K562 (cell line): Measurements from ENCODE around the gene MTOR. TPM values are rescaled to one million over a fixed set of nuclear protein-coding genes. Genes with fewer than 3 reads are reported as not detected.

Source experiments
- ATAC-seq: fragments of 200-7000 bp; cut with Tn5 transposase; 3 replicates; pipeline ENCODE4 v1.9.1; 2020; ENCODE audit warnings: moderate library complexity
- BruUV-seq: library from RNA; stranded (reverse); fragments of 400-500 nt; replicated peaks from 2 replicates; lab custom pipeline; 2021; lab: Mats Ljungman, UMichigan
- CTCF ChIA-PET: fragments of 300-600 bp; formaldehyde crosslinking; extraction: SDS; loops from one replicate; lab custom pipeline; 2021; ENCODE audit warnings: low intra/inter-chr PET ratio; lab: Yijun Ruan, JAX
- POLR2A ChIA-PET: fragments of 300-600, 350-650 bp; sonication (Branson Sonifier 250); formaldehyde crosslinking; extraction: SDS; loops from one replicate; lab custom pipeline; 2021; ENCODE audit warnings: antibody characterized with exemption, inconsistent platforms; lab: Yijun Ruan, JAX
- DNase-seq, 4 experiments: peaks; one replicate each; pipeline versions ENCODE4 v3.0.0 to v3.0.0-alpha.2; 2011 to 2018; ENCODE audit warnings: low spot score in 3 of 4, mixed read lengths in 3 of 4; ENCODE audit errors: extremely low read depth in 1 of 4
- FAIRE-seq: peaks from 2 replicates; lab custom pipeline; 2011; peaks lifted over from hg19 to GRCh38; lab: Jason Lieb, UNC
- H2AFZ ChIP-seq: 2 replicates; pipeline ENCODE4 v1.6.0; 2011; ENCODE audit warnings: low read depth, low read length, control low read depth, inconsistent platforms
- H3K27ac ChIP-seq: fragments of 200-600 bp; 3 replicates; pipeline ENCODE4 v1.8.0; 2011; ENCODE audit warnings: low read depth, mild to moderate bottlenecking, control low read depth, inconsistent platforms, low read length, moderate library complexity, mixed read lengths; ENCODE audit errors: extremely low read depth
- H3K27me3 ChIP-seq, 2 experiments: fragments of 300-600 bp in 1 of 2; 2 replicates in 1 of 2; 3 replicates in 1 of 2; pipeline versions ENCODE4 v1.6.0 to v1.8.0; 2011; ENCODE audit warnings: inconsistent platforms in 2 of 2, low read length in 2 of 2, mild to moderate bottlenecking in 1 of 2, mixed read lengths in 1 of 2, moderate library complexity in 1 of 2; ENCODE audit not compliant: control insufficient read depth in 2 of 2, insufficient read depth in 2 of 2
- H3K36me3 ChIP-seq: fragments of 300-600 bp; 3 replicates; pipeline ENCODE4 v1.8.0; 2011; ENCODE audit warnings: mild to moderate bottlenecking, low read length, inconsistent platforms; ENCODE audit not compliant: control insufficient read depth, insufficient read depth
- H3K4me1 ChIP-seq, 2 experiments: fragments of 200-600 bp in 1 of 2; replicated peaks in 1 of 2; 2 replicates in 1 of 2; 3 replicates in 1 of 2; pipeline versions ENCODE4 v1.5.1 to v1.8.0; 2011; ENCODE audit warnings: inconsistent platforms in 2 of 2, low read length in 2 of 2, mild to moderate bottlenecking in 1 of 2, mixed read lengths in 1 of 2, moderate library complexity in 1 of 2; ENCODE audit not compliant: control insufficient read depth in 2 of 2, insufficient read depth in 2 of 2
- H3K4me2 ChIP-seq: 2 replicates; pipeline ENCODE4 v1.6.1; 2011; ENCODE audit warnings: low read length, control low read depth, inconsistent platforms, mixed read lengths; ENCODE audit not compliant: insufficient read depth
- H3K4me3 ChIP-seq: fragments of 200-600 bp; sonication (generic), shearing (Covaris generic); 2 replicates; pipeline ENCODE4 v1.5.1; 2016; ENCODE audit warnings: control low read depth, inconsistent platforms
- H3K79me2 ChIP-seq: fragments of 200-600 bp; 3 replicates; pipeline ENCODE4 v1.8.0; 2011; ENCODE audit warnings: low read length, inconsistent platforms; ENCODE audit not compliant: control insufficient read depth, insufficient read depth
- H3K9ac ChIP-seq, 2 experiments: 2 replicates each; pipeline versions ENCODE4 v1.6.0 to v1.6.1; 2011; ENCODE audit warnings: low read depth in 2 of 2, low read length in 2 of 2, control low read depth in 1 of 2, inconsistent platforms in 1 of 2, mild to moderate bottlenecking in 1 of 2, mixed read lengths in 1 of 2; ENCODE audit not compliant: insufficient read depth in 1 of 2
- H3K9me1 ChIP-seq: one replicate; pipeline ENCODE4 v1.6.0; 2011; ENCODE audit warnings: inconsistent platforms, mild to moderate bottlenecking, low read length, moderate library complexity; ENCODE audit not compliant: control insufficient read depth, insufficient read depth
- H3K9me3 ChIP-seq: replicated peaks from 2 replicates; pipeline ENCODE4 v1.5.1; 2011; ENCODE audit warnings: low read depth, low read length, inconsistent platforms; ENCODE audit not compliant: control insufficient read depth, insufficient read depth
- H4K20me1 ChIP-seq: replicated peaks from 2 replicates; pipeline ENCODE4 v1.6.1; 2011; ENCODE audit warnings: low read length, inconsistent platforms, mixed read lengths; ENCODE audit not compliant: control insufficient read depth, insufficient read depth
- CHD1 ChIP-seq: fragments of 200-600 bp; sonication (generic); IDR thresholded peaks from one replicate; pipeline ENCODE4 v1.6.1; 2012; ENCODE audit warnings: mild to moderate bottlenecking, moderate library complexity, low read length, inconsistent platforms
- FOXP1 ChIP-seq: sonication (generic); formaldehyde crosslinking; IDR thresholded peaks from 2 replicates; pipeline ENCODE4 v1.8.0; 2022; ENCODE audit warnings: mild to moderate bottlenecking, missing genetic modification reagents
- GABPB1 ChIP-seq: sonication (generic); formaldehyde crosslinking; IDR thresholded peaks from 2 replicates; pipeline ENCODE4 v1.8.0; 2022; ENCODE audit warnings: mild to moderate bottlenecking, missing genetic modification reagents
- GABPB2 ChIP-seq: fragments of 250-450 bp; sonication (Bioruptor Pico); conservative IDR thresholded peaks from 2 replicates; pipeline ENCODE4 v1.5.1; 2021; ENCODE audit warnings: mild to moderate bottlenecking
- MXI1 ChIP-seq: IDR thresholded peaks from 2 replicates; pipeline ENCODE4 v1.6.1; 2011; ENCODE audit warnings: low read depth, mild to moderate bottlenecking, improper control_type of control experiment, low read length
- PML ChIP-seq: IDR thresholded peaks from 2 replicates; pipeline ENCODE4 v1.6.1; 2012; ENCODE audit warnings: low read length, inconsistent platforms
- RBBP5 ChIP-seq: fragments of 200-600 bp; sonication (generic); IDR thresholded peaks from 2 replicates; pipeline ENCODE4 v1.6.1; 2012; ENCODE audit warnings: borderline replicate concordance, mild to moderate bottlenecking, low read length, control low read depth, inconsistent platforms; ENCODE audit not compliant: insufficient read depth, poor library complexity, severe bottlenecking
- ZBTB7A ChIP-seq: IDR thresholded peaks from 2 replicates; pipeline ENCODE4 v1.6.1; 2011; ENCODE audit warnings: low read depth, mild to moderate bottlenecking, low read length, moderate library complexity, borderline replicate concordance; ENCODE audit not compliant: control insufficient read depth
- WGBS: fragments of 100-300 bp; shearing (Covaris generic); methylation state at CpG from one replicate; pipeline ENCODE4 v1.1.6; 2016; ENCODE audit warnings: low coverage, mixed read lengths; ENCODE audit not compliant: insufficient coverage; ENCODE audit errors: missing lambda C conversion rate; 5-methylcytosine and 5-hydroxymethylcytosine counted together
- in situ Hi-C: fragments of 300-500 bp; cut with MboI; formaldehyde crosslinking; loops from 4 replicates; pipeline ENCODE4 v1.15.0; 2018; ENCODE audit warnings: inconsistent platforms, mixed read lengths
- intact Hi-C: fragments of 100-400 bp; cut with micrococcal nuclease; formaldehyde crosslinking; loops from 2 replicates; pipeline ENCODE4 v1.14.2; 2022
- polyA plus RNA-seq, 8 experiments: library from polyadenylated mRNA; depleted of rRNA in 4 of 8; stranded (reverse) in 5 of 8; unstranded in 3 of 8; fragments of >200 nt; fragmentation: Nextera tagmentation in 2 of 8; fragmentation: Illumina TruSeq in 1 of 8; extraction: Ambion mirVana in 2 of 8; extraction: Trizol in 1 of 8; gene quantifications; 2 replicates each; pipeline versions ENCODE4 v1.2.1 to v1.2.3, GENCODE V29; 2011 to 2014; ENCODE audit warnings: inconsistent platforms in 1 of 8, missing spikeins in 1 of 8
- total RNA-seq, 7 experiments: library from RNA; depleted of rRNA in 6 of 7; stranded (reverse); fragments of >200 nt in 6 of 7; fragmentation: Illumina TruSeq in 2 of 7; extraction: Trizol in 2 of 7; gene quantifications; 2 replicates each; pipeline versions ENCODE4 v1.2.1 to v1.2.3, GENCODE V29; 2011 to 2021; ENCODE audit warnings: low replicate concordance in 1 of 7
- TF ChIP-seq, protein P1 (sequence below): IDR thresholded peaks from 2 replicates; pipeline ENCODE4 v1.6.1; 2014; ENCODE audit warnings: antibody characterized with exemption
- TF ChIP-seq, protein P2 (sequence below): sonication (generic); formaldehyde crosslinking; IDR thresholded peaks from 2 replicates; pipeline ENCODE4 v1.8.0; 2023; ENCODE audit warnings: mild to moderate bottlenecking, missing genetic modification reagents

Gene MTOR
- total and polyA plus RNA-seq, 9 of the 15 experiments (the other 6 are each of a cell fraction or from before 2014, with no cell fraction given): 11.4 to 71.4 (median 52.2) TPM

DNA sequence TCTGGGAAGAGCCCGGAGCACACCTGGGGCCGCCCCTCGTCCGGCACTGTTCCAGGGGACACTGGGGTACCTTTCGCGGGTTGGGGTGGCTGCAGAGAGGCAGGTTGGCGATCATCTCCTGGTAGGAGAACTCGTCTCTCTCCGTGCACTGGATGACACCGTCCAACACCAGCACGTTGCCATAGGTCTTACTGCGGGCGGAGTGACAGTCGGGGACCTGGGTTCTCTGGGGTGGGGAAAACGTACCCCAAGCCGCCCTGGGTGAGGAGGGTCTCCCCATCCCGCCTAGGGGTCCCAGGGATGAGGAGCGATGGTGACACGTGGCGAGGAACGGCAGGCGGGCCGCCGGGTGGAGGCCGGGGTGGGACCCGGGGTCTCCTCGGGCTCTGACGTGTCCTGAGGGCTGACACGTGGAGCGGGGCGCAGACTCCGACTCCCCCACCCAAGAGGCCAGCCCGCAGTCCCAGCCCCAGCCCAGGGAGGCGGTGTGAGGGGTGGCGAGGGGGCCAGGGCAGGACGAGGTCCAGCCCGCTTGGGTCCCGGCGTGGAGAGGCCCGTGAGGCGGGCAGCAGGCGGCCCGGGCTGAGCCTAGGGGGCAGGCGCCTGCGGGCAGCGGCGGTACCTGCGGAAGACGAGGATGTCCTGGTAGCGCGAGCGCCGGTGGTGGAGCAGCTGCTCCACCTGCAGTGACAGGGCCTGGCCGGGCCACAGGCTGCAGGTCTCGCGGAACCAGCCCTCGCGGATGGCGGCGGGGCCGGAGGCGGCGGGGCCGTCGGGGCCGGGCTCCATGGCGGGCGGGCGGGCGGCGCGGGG lies 203.0 kb downstream of the MTOR start (continued):
- TF ChIP-seq RBBP5: peak; percentile 57
- 0 out of 2 replicates have a peak, but pooled peaks have one; percentile 37 for TF ChIP-seq PML

DNA sequence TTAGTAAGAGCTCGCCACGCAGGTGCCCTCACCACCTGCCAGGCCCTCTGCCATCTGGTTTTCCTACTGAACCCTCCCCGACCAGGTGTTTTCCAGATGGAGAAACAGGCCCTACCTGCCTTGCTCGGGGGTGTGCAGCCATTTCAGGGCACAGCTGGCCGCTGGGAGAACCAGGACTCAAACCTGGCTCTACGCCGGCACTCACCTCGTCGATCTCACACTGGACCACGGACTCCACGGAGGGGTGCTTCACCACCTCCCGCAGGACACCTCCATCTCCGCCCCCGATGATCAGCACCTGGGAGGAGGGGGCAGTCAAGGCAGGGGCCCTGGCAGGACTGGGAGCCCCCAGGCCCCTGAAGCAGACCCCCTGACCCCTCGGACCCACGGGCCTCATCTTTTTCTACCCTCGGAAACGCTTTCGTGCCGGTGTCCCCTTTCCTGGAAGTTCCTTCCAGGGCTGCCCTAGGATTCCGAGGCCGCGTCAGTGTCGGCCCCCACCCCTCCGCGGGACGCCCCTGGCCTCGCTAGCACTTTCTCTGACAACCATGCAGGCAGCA lies 203.7 kb downstream of the MTOR start:
- no peak for FAIRE-seq
- in situ Hi-C loops: no loop called here
- no peaks in the 10 kb centered on the region for H3K9me3 ChIP-seq
- CTCF ChIA-PET: no interaction called here
- intact Hi-C loops: no loop called here
- H3K4me2 ChIP-seq: peak overlapping the region; percentile 92
- no peak overlapping the region for H2AFZ ChIP-seq
- no peaks in the 10 kb centered on the region for H3K9me1 ChIP-seq
- peaks cover 7% of the 10 kb centered on the region for H4K20me1 ChIP-seq
- WGBS: 22% methylated on average over 25 of the region's 28 CpGs
- H3K9ac ChIP-seq: peak overlapping the region; percentile 82 to 97
- POLR2A ChIA-PET: interaction anchor here (0.6 kb wide), 1 partner anchor 131 kb away, joined by 3 read pairs; the partner anchor contains the start of gene ANGPTL7
- no peaks in the 10 kb centered on the region for H3K27me3 ChIP-seq
- H3K36me3 ChIP-seq: peaks cover 63% of the 10 kb centered on the region; the same call in 2 of the 3 replicates
- peaks cover 44% of the 10 kb centered on the region for H3K79me2 ChIP-seq
- ATAC-seq: no peak
- peak overlapping the region; percentile 79 for H3K27ac ChIP-seq
- peaks cover 8 to 63% of the 10 kb centered on the region in 2 experiments; a peak in 4 of 5 replicates for H3K4me1 ChIP-seq
- TSS peak; percentile 54 for BruUV-seq
- peak in 1 of 4 experiments; percentile 37 for DNase-seq
- H3K4me3 ChIP-seq: peak overlapping the region; percentile 99
- TF ChIP-seq GABPB2 (no peak), FOXP1 (CRISPR knock-in tag) (0 out of 2 replicates have a peak, but pooled peaks have one; percentile 20), MXI1 (0 out of 2 replicates have a peak, but pooled peaks have one; percentile 1), GABPB1 (CRISPR knock-in tag) (peak; percentile 19; the same call in 1 of the 2 replicates), CHD1 (peak; percentile 35), ZBTB7A (peak; percentile 28; the same call in 1 of the 2 replicates)
- TF ChIP-seq, protein P1, sequence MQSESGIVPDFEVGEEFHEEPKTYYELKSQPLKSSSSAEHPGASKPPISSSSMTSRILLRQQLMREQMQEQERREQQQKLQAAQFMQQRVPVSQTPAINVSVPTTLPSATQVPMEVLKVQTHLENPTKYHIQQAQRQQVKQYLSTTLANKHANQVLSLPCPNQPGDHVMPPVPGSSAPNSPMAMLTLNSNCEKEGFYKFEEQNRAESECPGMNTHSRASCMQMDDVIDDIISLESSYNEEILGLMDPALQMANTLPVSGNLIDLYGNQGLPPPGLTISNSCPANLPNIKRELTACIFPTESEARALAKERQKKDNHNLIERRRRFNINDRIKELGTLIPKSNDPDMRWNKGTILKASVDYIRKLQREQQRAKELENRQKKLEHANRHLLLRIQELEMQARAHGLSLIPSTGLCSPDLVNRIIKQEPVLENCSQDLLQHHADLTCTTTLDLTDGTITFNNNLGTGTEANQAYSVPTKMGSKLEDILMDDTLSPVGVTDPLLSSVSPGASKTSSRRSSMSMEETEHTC: no peak
- TF ChIP-seq, protein P2, sequence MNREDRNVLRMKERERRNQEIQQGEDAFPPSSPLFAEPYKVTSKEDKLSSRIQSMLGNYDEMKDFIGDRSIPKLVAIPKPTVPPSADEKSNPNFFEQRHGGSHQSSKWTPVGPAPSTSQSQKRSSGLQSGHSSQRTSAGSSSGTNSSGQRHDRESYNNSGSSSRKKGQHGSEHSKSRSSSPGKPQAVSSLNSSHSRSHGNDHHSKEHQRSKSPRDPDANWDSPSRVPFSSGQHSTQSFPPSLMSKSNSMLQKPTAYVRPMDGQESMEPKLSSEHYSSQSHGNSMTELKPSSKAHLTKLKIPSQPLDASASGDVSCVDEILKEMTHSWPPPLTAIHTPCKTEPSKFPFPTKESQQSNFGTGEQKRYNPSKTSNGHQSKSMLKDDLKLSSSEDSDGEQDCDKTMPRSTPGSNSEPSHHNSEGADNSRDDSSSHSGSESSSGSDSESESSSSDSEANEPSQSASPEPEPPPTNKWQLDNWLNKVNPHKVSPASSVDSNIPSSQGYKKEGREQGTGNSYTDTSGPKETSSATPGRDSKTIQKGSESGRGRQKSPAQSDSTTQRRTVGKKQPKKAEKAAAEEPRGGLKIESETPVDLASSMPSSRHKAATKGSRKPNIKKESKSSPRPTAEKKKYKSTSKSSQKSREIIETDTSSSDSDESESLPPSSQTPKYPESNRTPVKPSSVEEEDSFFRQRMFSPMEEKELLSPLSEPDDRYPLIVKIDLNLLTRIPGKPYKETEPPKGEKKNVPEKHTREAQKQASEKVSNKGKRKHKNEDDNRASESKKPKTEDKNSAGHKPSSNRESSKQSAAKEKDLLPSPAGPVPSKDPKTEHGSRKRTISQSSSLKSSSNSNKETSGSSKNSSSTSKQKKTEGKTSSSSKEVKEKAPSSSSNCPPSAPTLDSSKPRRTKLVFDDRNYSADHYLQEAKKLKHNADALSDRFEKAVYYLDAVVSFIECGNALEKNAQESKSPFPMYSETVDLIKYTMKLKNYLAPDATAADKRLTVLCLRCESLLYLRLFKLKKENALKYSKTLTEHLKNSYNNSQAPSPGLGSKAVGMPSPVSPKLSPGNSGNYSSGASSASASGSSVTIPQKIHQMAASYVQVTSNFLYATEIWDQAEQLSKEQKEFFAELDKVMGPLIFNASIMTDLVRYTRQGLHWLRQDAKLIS: 0 out of 2 replicates have a peak, but pooled peaks have one; percentile 27
